Activated naive CD8-positive, alpha-beta T cell treated with anti-CD3 and anti-CD28 coated beads for 36 hours (primary cell): ENCODE results near the gene GFOD2. TPM values are rescaled to one million over a fixed set of nuclear protein-coding genes. Genes with fewer than 3 reads are reported as not detected.

Experiments used
- DNase-seq: peaks from one replicate; pipeline ENCODE4 v3.0.0; 2021
- H3K27ac Mint-ChIP-seq: one replicate; pipeline ENCODE4 v1.8.0; 2022; ENCODE audit warnings: mild to moderate bottlenecking, moderate library complexity, mixed read lengths
- H3K27me3 Mint-ChIP-seq: one replicate; pipeline ENCODE4 v1.8.0; 2022; ENCODE audit warnings: mild to moderate bottlenecking, mixed read lengths
- H3K36me3 Mint-ChIP-seq: one replicate; pipeline ENCODE4 v1.8.0; 2021; ENCODE audit warnings: mild to moderate bottlenecking, mixed read lengths
- H3K4me1 Mint-ChIP-seq: one replicate; pipeline ENCODE4 v1.8.0; 2021; ENCODE audit warnings: mixed read lengths
- H3K4me3 Mint-ChIP-seq: one replicate; pipeline ENCODE4 v1.8.0; 2022; ENCODE audit warnings: mild to moderate bottlenecking, moderate library complexity, mixed read lengths
- H3K9me3 Mint-ChIP-seq: one replicate; pipeline ENCODE4 v1.8.0; 2022; ENCODE audit warnings: mixed read lengths
- total RNA-seq, 2 experiments: library from RNA; stranded (reverse); gene quantifications; one replicate each; pipeline ENCODE4 v1.2.3, GENCODE V29; 2021

GFOD2 gene
- total RNA-seq, 2 experiments from 2014 or later, result 13.1 to 14.0 TPM

GRCh38 chr16:67748834-67749233 is 29.7 kb upstream of the GFOD2 start:
- H3K36me3 Mint-ChIP-seq, result no peaks in the 10 kb centered on the region
- no peaks in the 10 kb centered on the region for H3K27me3 Mint-ChIP-seq
- no peak overlapping the region for H3K27ac Mint-ChIP-seq
- H3K4me3 Mint-ChIP-seq, result no peak overlapping the region
- H3K9me3 Mint-ChIP-seq, result no peaks in the 10 kb centered on the region
- no peak for DNase-seq
- H3K4me1 Mint-ChIP-seq, result peaks cover 5% of the 10 kb centered on the region

DNA sequence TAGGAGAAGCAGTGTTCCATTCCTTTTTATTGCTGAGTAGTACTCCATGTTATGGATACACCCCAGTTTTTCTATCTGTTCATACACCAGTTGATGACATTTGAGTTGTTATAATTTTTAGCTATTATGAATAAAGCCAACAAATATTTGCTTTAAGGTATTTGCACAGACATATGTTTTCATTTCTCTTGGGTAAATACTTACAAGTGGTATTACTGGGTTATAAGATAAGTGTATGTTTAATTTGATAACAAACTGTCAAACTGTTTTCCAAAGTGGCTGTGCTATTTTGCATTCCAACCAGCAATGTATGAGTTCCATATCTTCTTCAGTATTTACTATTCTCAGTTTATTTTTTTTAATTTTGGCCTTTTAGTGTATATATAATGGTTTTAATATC is 27.7 kb upstream of the GFOD2 start:
- H3K9me3 Mint-ChIP-seq, result no peaks in the 10 kb centered on the region
- no peaks in the 10 kb centered on the region for H3K27me3 Mint-ChIP-seq
- no peak overlapping the region for H3K4me3 Mint-ChIP-seq
- H3K4me1 Mint-ChIP-seq, result peaks cover 5% of the 10 kb centered on the region
- H3K27ac Mint-ChIP-seq, result no peak overlapping the region
- no peak for DNase-seq
- H3K36me3 Mint-ChIP-seq, result no peaks in the 10 kb centered on the region

GRCh38 chr16:67741118-67741517 is 22.0 kb upstream of the GFOD2 start:
- Mint-ChIP-seq H3K9me3 (no peaks in the 10 kb centered on the region), H3K36me3 (peaks cover 2% of the 10 kb centered on the region), H3K4me1 (no peaks in the 10 kb centered on the region), H3K27ac (no peak overlapping the region), H3K27me3 (no peaks in the 10 kb centered on the region), H3K4me3 (no peak overlapping the region)
- DNase-seq, result no peak

GRCh38 chr16:67740391-67740790 is 21.3 kb upstream of the GFOD2 start:
- DNase-seq, result no peak
- Mint-ChIP-seq H3K4me1 (no peaks in the 10 kb centered on the region), H3K36me3 (peaks cover 2% of the 10 kb centered on the region), H3K27me3 (no peaks in the 10 kb centered on the region), H3K4me3 (no peak overlapping the region), H3K9me3 (no peaks in the 10 kb centered on the region), H3K27ac (no peak overlapping the region)

- Mint-ChIP-seq H3K9me3 (no peaks in the 10 kb centered on the region), H3K27ac (no peak overlapping the region), H3K4me1 (no peaks in the 10 kb centered on the region), H3K27me3 (no peaks in the 10 kb centered on the region), H3K4me3 (no peak overlapping the region), H3K36me3 (peaks cover 2% of the 10 kb centered on the region)
- DNase-seq, result no peak
These were observed 17.7 kb upstream of the GFOD2 start for GRCh38 chr16:67736858-67737257.

- Mint-ChIP-seq H3K36me3 (peaks cover 3% of the 10 kb centered on the region), H3K4me1 (no peaks in the 10 kb centered on the region), H3K4me3 (no peak overlapping the region), H3K9me3 (no peaks in the 10 kb centered on the region), H3K27ac (no peak overlapping the region), H3K27me3 (no peaks in the 10 kb centered on the region)
- DNase-seq, result no peak
These were observed 15.7 kb upstream of the GFOD2 start for GRCh38 chr16:67734731-67735201.

DNA sequence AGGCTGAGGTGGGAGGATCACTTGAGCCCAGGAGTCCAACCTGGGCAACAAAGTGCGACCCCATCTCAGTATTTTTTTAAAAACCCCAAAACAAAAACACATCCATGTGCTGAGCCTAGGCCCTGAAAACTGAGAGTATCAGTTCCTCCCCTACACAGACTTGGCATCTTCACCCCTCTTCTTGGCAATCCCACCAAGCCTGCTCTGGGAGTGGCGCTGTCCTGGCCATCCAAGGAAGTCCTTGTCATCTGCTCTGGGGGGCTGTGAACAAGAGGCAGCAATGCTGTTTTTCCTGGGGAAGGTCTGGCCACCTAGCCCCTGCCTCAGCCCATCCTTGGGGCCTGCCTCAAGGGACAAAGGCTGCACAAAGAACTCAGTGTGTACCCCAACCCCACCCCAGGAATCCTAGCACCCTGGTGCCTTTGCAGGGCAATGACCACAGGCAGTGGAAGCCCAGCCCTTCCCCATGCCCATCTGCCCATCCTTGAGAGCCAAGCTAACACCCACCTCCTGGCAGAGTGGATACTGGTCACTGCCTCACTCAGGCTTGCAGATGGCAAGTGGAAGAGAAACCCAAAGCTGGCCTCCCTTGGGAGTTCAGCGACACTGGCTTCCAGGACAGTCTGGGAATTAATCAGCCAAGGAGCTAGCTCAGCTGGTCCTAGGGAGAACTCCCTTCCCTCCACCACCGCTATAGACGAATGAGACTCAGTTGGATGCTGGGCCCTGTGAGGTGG is 14.8 kb upstream of the GFOD2 start:
- Mint-ChIP-seq H3K9me3 (no peaks in the 10 kb centered on the region), H3K27ac (no peak overlapping the region), H3K4me1 (no peaks in the 10 kb centered on the region), H3K4me3 (no peak overlapping the region), H3K27me3 (no peaks in the 10 kb centered on the region), H3K36me3 (peaks cover 3% of the 10 kb centered on the region)
- DNase-seq, result no peak

DNA sequence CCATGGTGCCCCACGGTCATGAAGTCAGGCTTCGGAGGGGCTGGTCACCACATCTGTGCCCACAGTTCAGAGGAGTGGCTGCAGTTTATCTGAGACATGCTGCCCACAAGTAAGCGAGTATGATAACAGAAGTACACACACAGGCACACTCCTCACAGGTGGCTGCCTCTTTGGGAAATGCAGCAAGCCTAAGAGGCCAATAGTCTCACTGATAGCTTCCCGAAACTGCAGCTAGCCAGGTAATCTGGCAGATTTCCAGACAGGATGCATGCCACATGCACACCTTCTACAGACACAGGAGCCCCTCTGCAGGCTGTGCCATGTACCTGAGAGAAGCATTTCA is 12.6 kb upstream of the GFOD2 start:
- Mint-ChIP-seq H3K36me3 (peaks cover 3% of the 10 kb centered on the region), H3K27ac (no peak overlapping the region)

GRCh38 chr16:67731071-67731752 is 12.1 kb upstream of the GFOD2 start:
- Mint-ChIP-seq H3K4me3 (no peak overlapping the region), H3K27ac (no peak overlapping the region), H3K4me1 (no peaks in the 10 kb centered on the region), H3K27me3 (no peaks in the 10 kb centered on the region), H3K36me3 (peaks cover 1% of the 10 kb centered on the region), H3K9me3 (no peaks in the 10 kb centered on the region)
- DNase-seq, result no peak

More for the DNA sequence above, 12.6 kb upstream of the GFOD2 start:
- Mint-ChIP-seq H3K4me1 (no peaks in the 10 kb centered on the region), H3K9me3 (no peaks in the 10 kb centered on the region), H3K27me3 (no peaks in the 10 kb centered on the region), H3K4me3 (no peak overlapping the region)
- DNase-seq, result no peak

DNA sequence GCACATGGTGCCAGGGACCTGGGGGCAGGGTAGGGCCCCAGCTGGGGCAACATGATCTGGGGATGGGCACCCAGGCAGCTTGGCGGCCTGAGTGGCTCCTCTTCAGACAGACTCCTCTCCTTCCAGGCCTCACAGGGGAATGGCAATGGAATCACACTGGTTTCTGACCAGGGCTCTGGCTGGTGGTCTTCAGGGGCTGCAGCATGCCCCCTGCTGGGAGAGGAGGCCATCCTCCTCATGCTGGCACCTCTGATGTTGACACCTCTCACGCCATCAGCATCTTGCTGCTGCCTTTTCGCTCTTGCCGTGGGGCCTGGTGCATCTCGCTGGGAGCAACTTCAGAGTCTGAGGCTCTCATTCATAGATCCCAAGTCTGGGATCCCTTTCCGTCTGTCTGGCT is 11.2 kb upstream of the GFOD2 start:
- Mint-ChIP-seq H3K27me3 (no peaks in the 10 kb centered on the region), H3K4me1 (no peaks in the 10 kb centered on the region), H3K4me3 (no peak overlapping the region), H3K27ac (no peak overlapping the region), H3K36me3 (peaks cover 1% of the 10 kb centered on the region), H3K9me3 (no peaks in the 10 kb centered on the region)
- DNase-seq, result no peak

- peaks cover 4% of the 10 kb centered on the region for H3K36me3 Mint-ChIP-seq
- DNase-seq, result no peak
- no peak overlapping the region for H3K4me3 Mint-ChIP-seq
- H3K27me3 Mint-ChIP-seq, result no peaks in the 10 kb centered on the region
- no peak overlapping the region for H3K27ac Mint-ChIP-seq
- H3K4me1 Mint-ChIP-seq, result no peaks in the 10 kb centered on the region
- no peaks in the 10 kb centered on the region for H3K9me3 Mint-ChIP-seq
These were observed 10.6 kb upstream of the GFOD2 start for GRCh38 chr16:67729636-67730248.

DNA sequence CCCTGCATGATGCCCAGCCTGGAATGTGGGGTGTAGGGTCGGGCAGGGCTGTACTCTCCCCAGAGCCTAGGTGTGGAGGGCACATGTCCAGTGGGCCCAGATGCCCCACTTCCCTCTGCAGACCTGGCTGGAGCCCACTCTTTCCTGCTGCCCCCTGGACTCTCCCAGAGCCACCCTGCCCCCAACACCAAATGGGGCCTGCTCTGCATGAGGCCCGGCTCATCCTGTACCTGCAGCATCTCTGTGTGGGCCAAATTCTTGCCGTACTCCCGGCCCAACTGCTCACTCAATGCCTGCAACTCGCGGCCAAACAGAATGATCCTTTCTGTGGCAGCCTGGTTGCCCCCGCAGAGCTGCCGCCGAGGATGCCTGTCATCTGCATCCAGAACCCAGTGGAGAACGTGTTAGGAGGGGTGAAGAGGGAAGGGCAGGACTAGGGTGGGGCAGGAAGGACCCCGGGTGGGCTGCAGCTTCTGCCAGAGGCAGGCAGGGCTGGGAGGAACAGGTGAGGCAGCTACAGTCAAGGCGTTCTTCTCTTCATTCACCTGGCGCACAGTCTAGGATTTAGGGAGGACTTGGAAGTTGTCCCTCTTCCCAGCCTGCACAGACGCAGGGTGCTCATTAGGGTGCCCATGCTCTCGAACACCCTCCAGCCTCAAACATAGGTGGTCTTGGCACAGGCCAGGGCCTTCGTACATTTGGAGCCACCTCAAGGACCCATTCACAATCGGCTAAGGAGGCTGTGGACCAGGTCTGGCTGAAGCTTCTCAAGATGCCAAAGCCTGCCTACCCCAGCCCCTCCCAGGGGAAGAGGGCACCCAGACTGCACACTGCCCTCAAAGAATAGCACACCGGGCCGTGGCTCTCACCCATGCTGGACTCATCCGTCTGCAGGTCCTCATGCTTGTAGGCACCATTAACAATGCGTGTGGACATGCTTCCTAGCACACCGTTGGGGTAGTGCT is 8.7 kb upstream of the GFOD2 start:
- no peaks in the 10 kb centered on the region for H3K4me1 Mint-ChIP-seq
- H3K9me3 Mint-ChIP-seq, result no peaks in the 10 kb centered on the region
- H3K27ac Mint-ChIP-seq, result no peak overlapping the region
- no peak overlapping the region for H3K4me3 Mint-ChIP-seq
- peaks cover 4% of the 10 kb centered on the region for H3K36me3 Mint-ChIP-seq
- DNase-seq, result no peak
- H3K27me3 Mint-ChIP-seq, result no peaks in the 10 kb centered on the region

DNA sequence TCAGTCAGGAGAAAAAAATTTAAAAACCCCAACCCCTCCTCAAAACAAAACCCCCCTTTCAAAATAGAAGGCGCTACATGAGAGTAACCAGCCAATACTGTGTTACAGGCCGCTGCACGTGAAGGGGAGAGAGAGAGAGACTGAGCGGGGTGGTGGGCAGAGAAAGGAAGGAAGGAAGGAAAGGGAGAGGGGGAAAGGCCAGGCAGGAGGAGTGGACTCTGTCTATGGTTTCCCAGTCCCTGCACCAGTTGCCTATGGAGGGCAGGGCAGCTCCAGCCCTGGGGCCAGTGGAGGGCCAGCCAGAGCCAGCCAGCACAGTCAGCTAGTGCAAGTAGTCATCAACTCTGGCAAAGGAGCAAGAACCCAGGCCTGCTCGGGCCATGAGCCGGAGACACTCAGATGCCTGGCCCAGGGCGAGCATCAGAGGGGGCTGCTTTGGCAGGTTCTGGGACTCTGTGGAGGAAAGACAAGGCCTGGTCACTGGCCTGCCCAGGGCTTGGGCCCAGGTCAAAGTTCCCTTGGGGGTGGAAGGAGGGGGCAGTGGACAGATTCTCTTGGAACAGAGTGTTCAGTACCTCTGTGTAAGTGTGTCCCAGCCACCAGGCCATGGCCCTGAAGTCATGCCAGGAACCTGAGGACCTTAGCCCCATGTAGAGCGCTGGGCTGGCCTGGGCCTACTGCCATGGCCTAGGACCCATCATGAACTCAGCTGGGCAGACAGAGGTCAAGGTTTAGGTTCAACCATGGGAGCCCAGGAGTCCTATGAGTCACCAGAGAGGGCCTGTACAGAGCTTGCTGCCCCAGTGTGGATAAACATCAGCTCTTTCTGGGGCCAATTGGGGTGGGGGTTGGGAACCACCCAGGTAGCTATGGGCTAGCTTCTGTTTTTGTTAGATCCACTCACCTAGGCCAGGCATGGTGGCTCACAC is 7.3 kb upstream of the GFOD2 start:
- no peaks in the 10 kb centered on the region for H3K9me3 Mint-ChIP-seq
- no peak overlapping the region for H3K4me3 Mint-ChIP-seq
- DNase-seq, result no peak
- no peaks in the 10 kb centered on the region for H3K27me3 Mint-ChIP-seq
- H3K27ac Mint-ChIP-seq, result no peak overlapping the region
- peaks cover 4% of the 10 kb centered on the region for H3K36me3 Mint-ChIP-seq
- no peaks in the 10 kb centered on the region for H3K4me1 Mint-ChIP-seq

GRCh38 chr16:67723911-67724305 is 4.8 kb upstream of the GFOD2 start:
- DNase-seq, result no peak
- Mint-ChIP-seq H3K4me1 (peaks cover 8% of the 10 kb centered on the region), H3K27me3 (no peaks in the 10 kb centered on the region), H3K9me3 (no peaks in the 10 kb centered on the region), H3K36me3 (peaks cover 3% of the 10 kb centered on the region), H3K27ac (no peak overlapping the region), H3K4me3 (no peak overlapping the region)
